Measurements from ENCODE around the gene PDZRN3. TPM values are rescaled to one million over a fixed set of nuclear protein-coding genes. Genes with fewer than 3 reads are reported as not detected.
"Not testable (repeated sequence)": the region's sequence is repeated elsewhere in the genome, so short reads cannot be mapped to it uniquely, and the experiment has no call there.

PDZRN3 gene
- total RNA-seq, 1 donor from 2014 or later = 0.30 TPM

DNA sequence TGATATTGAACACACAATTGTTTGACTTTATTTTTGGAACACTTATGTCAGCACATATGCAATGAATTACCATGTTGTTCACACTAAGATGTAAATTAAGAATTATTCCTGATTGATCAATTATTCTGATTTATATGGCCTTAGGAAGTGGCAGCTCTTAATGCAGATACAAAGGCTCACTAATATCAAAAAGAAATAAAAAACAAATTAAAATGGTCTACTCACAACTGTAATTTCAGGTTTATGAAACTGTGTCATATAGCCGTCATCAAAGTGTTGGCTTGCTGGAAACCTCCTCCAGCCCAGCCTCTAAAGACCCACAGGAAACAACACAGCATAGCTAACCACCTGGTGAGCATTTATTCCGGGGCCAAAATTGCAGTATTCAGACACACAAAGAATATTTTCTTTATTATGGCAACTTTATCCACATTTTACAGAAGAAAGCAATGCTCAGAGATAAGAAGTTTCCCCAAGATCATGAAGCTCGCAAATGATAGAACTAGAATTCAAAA lies 33.4 kb downstream of the PDZRN3 start:
- DNase-seq (ENCODE audit: low read depth) = no peak

DNA sequence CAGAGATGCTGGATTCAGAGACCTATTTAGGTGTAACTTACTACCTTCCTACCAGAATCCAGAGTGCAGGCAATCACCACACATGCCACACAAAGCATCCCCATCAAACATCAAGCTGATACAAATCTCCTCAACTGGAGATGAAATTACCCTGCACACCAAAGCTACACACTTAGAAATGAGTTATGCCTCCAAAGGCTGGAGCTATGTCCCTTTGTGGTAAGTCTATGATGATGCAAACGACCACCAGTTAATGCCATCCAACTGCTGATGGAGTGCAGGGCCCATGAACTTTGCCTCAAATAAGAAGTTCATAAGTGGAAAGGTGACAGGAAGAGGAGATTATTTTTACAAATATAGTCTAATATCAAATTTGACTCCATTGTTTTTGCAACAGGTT lies 38.1 kb downstream of the PDZRN3 start:
- no peak for DNase-seq (ENCODE audit: low read depth)

DNA sequence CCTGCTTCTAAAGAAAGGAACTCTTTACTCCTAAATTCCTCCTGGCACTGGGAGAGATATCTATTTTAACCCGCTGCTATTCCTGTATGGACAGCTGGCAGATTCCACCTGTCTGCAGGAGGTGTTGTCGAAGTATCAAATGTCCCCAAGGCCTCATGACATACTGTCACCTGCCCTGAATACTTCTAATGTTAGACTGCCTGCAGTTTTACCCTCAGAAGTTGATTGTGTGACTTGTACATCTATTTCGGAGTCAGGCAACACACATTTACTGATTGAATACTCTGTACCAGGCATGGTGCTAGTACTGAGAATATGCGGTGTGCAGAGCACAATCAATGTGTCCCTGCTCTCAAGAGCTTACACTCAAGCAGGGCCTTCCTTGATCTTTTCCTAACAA lies 38.6 kb downstream of the PDZRN3 start:
- no peak for DNase-seq (ENCODE audit: low read depth)

DNA sequence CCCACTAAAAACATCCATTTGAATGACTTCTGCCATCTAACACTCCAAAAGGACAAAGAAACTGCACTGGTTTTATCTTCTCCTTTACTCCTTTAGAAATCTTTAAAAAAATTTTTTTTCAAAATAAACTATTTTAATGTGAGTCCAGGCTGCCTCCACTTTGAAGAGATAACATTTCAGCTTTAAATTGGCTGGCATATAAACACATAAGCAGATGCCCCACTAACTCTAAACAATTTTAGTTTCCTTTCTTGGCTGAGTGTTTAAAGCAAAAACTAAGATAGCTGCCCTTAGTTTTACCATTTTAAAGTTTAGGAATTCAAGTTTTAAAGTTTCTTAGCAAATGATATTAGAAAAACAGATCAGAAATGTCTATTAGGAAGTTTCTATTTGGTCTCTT lies 39.9 kb downstream of the PDZRN3 start:
- DNase-seq (ENCODE audit: low read depth) = no peak

DNA sequence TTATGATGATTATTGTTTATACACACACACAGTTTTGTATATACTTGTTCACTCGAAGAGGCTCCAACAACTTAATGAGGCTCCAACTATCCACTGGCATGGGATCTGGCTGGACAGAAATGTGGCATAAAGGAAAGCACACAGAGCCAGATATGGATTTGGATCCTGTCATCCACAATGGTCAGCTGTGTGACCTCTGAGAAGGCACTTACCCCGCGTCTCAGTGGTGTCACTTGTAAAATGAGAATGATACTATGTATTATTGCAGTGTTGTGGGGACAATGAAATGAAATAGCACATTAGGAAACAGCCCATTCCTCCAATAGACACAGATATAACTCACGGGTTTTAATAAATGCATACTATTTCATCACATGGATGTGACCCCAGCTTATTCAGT lies 42.2 kb downstream of the PDZRN3 start:
- DNase-seq (ENCODE audit: low read depth) = no peak

DNA sequence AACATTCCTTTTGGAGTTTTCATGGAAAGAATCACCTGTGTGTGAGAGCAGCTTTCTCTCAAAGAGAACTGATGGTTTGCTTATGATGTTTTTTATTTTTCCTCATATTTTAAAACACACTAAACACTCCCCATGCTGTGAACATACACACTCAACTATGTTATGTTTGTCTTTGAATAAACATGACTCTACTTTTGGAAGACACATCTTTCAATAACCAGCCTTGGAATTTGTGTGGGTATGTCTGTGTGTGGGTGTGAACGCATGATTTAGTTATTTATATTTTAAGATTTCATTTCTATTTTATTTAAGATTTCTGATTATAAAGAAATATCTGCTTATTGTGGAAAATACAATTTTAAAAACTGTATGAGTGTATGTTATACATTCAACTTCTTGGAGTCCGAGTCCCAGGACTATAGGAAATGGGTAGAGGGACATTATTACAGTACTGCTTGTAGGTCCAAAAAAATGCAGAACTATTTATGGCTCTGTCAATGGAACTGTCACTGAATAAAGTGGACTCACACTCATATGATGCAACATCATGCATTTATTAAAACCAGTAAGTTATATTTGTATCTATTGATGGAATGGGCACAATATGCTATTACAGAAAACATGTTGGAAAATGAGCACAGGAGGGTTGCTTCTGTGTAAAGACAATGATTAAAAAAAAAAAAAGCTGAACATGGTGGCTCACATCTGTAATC lies 43.5 kb downstream of the PDZRN3 start:
- no peak for DNase-seq (ENCODE audit: low read depth)

DNA sequence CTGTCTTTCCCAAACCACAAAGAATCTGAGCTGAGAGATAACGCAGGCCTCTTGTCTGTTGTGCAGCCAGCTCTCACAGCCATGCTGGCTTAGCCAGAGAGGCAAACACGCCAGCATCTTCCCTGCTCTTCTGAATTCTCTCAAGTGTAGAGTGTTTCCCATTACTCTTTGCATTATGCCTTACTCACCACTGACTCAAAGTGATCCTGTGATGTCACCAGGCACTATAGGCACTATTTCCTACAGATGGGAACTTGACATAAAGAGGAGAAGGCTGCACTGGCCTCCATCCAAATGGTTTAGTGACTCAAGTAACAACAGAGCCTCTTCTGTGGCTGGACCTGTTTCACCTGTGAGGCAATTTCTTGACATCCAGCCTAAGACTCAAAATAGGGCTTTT lies 44.4 kb downstream of the PDZRN3 start:
- no peak for DNase-seq (ENCODE audit: low read depth)

DNA sequence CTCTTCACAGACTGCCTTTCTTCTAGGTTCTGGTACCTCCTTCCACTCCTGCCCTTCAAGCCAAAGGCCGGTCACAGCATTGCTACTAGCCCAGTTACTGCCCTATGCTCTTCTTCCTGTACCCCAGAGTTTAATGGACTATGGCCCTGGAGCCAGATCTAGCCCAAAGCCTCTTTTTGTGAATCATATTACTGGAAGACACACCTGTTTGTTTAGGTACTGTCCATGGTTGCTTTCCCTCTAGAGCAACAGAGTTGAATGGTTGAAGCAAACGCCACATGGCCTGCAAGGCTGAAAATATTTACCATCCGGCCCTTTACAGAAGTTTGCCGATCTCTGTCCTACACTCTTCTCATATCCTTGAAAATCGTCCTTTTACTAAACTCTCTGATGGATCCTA lies 47.0 kb downstream of the PDZRN3 start:
- no peak for DNase-seq (ENCODE audit: low read depth)

DNA sequence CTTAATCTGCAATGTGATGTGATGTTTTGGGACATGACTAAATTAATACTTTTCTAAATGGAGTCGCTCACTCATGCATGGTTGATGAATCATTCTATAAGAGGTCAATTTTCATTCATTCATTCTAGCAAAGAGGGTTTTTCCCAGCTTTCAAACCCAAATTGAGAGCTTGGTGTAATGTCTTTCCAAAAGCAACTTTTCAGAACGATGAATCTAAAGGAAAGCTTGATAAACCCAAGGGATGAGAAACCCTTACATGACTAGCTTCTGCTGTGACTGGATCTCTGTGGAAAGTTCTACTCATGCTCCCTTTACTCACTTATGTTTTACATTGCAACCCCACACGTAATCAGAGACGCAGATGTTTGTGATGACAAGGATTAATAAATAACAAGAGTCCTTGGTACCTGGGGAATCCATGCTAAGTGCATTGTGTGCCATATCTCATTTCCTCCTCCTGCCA lies 47.7 kb downstream of the PDZRN3 start:
- DNase-seq (ENCODE audit: low read depth) = no peak

DNA sequence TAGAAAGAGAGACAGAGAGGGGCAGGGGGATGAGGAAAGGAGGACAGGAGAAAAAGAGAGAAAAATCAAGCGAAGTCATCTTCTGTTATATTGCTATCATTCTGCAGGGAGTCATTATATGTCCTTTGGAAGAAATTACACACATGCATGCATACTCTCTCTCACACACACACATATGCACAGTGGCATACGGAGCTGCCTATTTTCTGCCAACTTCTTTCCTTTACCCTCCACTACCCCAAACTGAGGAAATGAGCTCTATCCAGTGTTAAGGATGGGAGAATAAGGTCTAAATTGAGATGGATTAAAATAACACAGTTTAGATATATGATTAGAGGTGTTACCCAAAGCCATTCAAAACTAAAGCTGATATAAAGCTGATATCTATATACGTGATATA lies 48.8 kb downstream of the PDZRN3 start:
- DNase-seq (ENCODE audit: low read depth) = no peak

DNA sequence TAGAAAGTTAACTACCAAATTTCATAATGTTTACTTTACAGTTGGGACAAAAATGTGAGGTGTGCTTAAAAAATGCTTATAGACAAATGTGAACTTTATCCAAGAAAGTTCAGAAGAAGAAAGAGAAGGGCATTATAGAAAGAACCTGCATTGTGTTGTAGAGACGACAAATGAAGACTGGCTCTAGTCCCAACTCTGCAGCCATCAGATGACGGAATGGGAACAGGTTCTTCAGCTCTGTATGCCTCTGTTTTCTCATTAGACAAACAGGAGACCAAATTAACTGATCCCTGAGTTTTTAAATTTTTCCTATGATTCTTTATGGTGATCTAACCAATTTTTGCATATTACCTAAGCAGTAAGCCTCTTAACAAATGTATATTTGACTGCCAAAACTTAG lies 49.2 kb downstream of the PDZRN3 start:
- DNase-seq (ENCODE audit: low read depth) = no peak

DNA sequence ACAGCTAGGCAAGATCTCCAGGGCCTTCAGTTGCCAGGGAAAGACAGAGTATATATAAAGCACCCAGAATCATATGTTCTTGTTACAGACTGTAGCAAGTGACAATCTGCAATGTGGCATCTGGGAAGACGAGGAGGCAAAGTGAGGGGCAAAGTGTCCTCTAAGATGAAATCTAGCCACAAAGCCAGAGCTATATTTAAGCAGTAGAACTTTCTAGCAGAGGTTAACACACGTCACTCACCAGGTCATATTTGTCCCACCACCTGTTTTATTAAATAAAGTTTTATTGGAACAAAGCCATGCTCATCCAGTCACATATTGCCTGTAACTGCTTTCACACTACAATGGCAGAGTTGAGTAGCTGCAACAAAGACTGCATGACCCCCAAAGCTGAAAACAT lies 51.5 kb downstream of the PDZRN3 start:
- no peak for DNase-seq (ENCODE audit: low read depth)

DNA sequence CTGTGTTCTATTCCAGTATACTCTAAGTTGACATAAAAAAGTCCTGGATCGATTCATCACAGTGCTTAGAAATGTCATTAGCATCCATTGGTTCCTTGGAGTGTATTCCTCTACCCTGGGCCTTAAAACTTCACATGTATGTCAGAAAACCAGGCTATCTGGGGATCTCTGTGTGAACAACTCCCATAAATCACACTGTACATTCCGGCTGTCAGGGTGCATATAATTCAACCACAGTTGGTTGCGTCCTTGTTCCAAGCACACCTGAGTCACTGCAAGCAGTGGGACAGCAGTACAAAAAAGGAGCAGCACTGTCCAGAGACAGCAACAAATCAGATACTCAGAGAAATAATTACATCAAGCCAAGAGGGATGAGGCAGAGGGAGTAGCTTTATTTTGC lies 52.4 kb downstream of the PDZRN3 start:
- DNase-seq (ENCODE audit: low read depth) = peak; percentile 45

DNA sequence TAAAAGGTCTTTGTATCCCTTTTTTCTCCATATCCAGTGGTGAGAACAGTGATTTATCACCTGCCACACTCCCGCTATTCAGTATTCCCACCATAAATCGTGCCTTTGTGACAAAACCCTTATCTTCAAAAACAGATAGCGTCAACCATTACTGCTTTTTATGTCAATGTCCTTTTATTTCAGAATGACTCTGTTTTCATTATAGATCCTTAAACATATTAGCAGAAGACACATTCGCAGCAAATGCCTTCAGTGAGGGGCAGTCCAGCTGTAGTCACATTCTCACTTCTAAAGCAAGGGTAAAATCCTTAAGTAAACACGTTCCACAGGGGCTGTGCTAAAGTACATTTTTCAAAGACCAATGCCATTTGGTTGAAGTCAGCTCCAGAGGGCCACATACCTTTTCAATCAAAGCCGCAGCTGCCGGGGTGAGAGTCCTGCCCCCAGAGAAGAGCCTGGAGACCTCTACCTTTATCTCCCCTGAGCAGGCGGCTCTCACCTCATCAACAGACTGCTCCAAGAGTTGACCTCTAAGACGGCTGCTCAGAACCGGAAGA lies 53.4 kb downstream of the PDZRN3 start:
- no peak for DNase-seq (ENCODE audit: low read depth)

DNA sequence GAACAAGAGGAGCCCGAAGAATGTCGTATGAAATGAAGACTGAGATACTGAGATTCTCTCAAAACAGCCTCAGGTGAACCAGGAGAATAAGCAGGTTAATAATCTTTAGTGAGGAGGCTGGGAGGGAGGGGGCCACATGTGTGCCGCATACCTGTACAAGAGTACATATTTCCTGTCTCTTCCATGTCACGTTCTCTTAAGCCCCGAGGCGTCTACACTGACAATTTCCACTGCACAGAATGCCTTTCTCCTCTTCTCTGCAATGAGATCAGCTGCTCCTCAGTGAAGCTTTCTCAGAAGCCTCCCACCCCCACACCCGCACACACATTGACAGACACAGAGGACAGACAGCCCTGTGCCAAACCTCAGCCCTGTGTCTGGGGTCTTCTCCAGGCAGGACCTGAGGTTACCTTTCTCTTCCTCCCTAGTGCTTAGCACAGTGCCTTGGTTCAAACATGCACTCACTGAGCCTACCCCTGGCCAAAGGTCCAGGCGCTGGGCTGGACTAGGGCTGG lies 55.4 kb downstream of the PDZRN3 start:
- DNase-seq (ENCODE audit: low read depth) = no peak

DNA sequence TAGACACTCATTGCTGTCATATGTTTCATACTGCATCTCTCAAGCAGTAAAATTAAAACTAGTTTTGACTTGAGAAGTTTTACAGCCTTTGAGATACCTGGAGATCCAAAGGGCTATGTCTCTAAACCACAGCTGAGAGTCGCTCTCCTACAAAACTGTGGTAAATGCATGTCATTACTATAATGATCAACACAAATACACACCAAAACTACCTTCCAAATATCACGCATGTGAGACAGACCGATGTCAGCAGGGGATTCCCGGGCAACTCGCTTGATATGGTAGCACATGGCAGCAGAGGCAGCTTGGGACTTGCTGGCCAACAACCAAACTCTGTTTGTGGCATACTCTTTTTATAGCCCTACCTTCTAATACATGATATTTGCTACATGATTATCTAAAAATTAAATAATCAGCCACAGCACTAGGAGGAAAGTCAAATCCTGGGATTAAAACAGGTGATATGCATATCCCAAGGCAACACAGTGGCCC lies 56.3 kb downstream of the PDZRN3 start:
- DNase-seq (ENCODE audit: low read depth) = no peak

DNA sequence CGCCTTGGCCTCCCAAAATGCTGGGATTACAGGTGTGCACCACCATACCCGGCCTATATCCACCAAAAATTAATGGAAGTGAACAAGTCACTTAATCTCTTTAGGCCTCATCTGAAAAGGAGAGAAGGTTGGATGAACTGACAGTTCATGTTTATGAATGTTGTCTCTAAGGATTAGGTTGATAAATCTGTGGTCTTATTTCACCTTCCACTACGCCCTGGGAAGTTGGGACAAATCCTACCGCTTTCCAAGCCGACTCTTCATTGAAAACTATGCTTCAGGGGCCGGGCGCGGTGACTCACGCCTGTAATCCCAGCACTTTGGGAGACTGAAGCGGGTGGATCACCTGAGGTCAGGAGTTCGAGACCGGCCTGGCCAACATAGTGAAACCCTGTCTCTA lies 59.4 kb downstream of the PDZRN3 start:
- not testable (repeated sequence) for DNase-seq (ENCODE audit: low read depth)

DNA sequence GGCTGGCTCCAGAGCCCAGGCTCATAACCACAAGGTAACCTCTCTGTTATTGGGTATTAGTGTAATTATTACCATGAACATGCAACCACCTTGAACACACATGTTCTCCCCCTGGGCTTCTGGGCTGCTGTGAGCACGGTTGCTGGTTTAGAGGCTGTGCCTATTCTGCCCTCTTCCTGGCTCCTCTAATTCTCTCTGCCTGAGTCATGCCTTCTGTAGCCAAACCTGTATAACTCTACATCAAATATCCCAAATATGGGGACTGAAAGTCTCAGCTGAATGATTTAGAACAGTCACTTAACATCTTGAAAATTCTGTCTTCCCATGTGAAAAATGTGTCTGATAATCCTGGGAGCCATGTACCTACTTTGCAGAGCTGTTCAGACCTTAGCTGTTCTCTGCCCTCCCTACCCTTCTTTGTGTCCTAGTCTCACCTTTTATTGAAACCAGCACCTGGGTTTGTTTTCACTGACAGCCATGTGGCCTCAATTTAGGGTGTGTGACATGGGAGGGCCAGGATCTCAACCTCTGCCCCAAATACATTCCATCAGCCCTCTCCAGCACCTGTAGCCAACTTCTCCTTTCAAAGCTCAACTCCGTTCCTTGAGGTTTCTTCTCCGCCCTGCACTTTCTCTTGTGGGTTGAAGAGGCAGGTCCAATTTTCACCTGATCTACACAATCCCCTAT lies 60.7 kb downstream of the PDZRN3 start:
- peak; percentile 63 for DNase-seq (ENCODE audit: low read depth)

DNA sequence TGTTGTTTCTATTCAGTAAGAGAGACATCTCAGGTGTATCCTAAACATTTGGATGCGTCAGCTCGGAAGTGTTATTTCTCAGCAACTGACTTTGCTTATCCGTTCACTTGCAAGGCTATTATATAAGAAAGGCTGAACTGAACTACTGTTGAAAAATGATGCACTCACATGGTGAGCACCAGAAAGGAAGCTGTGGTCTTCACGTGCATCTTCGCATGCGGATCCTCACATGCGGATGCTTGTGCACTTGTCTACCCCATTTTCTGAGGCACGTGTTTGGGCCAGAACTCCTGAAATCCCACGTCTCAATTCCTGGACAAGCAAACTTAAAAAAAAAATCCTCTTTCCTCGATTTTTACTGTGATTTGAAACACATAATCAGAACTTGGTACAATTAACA lies 63.2 kb downstream of the PDZRN3 start:
- DNase-seq (ENCODE audit: low read depth) = no peak

DNA sequence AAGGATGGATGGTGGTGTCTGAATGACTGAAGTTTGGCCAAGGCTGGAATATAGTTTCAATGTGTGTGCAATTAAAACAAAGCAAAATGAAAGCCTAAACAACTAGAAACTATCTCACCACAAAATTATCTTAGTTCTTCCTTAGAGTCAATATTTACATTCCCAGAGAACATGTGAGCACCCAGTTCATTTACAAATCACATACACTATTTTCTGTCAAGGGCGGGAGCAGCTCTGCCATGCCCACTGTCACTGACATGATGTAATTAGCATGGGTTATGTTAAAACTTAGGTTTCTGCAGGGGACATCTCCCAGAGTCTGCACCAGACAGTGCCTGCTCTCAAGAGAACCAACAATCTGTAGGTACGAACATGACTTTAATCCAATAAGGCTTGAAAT lies 65.0 kb downstream of the PDZRN3 start:
- no peak for DNase-seq (ENCODE audit: low read depth)

DNA sequence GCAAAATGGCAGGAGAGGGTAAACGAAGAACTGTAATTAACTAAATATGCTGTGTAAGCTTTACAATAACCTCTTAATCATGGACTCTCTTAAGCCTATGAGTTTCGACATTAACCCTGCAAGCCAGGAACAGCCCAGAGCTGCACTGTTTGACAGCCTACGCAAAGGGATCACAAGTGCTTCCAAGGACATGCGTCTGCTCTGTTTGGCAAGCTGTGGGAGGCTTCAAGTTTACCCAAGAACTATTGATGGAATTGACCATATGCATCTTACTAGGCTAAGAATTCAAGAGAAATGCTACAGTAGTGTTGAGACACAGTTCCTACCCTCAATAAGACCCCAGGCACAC lies 66.0 kb downstream of the PDZRN3 start:
- DNase-seq (ENCODE audit: low read depth) = no peak

DNA sequence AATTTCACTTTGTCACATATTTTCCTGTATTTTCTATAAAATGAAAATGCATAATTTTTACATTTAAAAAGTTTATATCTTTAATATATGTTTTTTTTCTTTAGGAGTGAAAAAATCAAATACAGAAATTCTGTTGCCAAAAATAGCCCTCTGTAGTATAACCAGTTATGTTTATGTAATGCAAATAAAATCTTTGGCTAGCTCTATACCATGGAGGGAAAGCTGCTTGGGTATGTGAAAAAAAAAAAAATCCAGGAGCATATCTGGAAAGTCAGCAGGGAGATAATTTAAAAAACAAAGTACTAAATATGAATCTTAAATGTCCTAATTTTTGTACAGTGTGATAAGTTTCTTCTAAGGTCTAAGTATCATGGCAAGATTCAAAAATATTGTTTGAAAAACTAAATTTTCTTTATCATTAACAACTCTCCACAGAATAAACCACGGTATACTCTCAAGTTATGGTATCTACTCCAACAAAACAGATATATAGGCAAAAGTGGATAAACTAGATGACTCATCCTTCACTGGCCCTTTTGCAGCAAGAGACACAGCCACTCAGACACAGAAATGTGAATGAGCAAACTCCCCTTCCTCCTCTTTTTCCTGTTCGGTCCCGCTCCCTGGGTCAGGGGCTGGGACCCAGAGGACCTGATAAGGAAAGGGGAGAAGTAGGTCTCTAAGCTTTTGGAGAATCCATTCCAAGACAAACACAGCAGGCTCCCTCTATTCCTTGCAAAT lies 66.6 kb downstream of the PDZRN3 start:
- DNase-seq (ENCODE audit: low read depth) = no peak
